ENCODE data around the gene THRA. TPM values are rescaled to one million over a fixed set of nuclear protein-coding genes. Genes with fewer than 3 reads are reported as not detected.

THRA gene
- total and polyA plus RNA-seq, 8 donors, result 21.1 to 52.2 (median 34.2) TPM

DNA sequence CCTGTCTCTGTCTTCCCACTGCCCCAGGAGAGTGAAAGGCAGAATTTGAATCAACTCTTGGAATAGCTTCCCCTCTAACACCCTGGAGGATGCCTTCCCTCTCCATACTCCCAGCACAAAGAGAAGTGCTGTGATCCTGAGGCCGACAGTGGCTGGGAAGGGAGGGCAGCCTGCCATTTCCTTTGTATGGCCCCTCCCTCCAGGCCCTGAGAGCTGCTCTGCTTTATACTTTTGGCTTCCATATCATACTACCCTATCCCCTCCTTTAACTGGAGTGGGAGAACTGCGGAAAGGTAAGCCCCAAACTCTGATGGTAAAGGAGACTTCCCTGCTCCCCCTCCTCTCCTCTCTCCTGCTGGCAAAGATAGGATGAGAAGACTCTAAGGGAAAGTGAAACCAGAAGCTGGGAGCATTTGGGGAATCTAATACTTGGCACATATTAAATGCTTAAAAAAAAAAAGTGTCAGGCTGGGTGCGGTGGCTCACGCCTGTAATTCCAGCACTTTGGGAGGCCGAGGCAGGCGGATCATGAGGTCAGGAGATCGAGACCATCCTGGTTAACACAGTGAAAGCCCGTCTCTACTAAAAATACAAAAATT lies 4.5 kb upstream of the THRA start:
- peak in 1 of 2 donors; percentile 56 for DNase-seq
- Histone ChIP-seq H3K4me1 (peaks cover 20 to 48% (median 31%) of the 10 kb centered on the region in 4 donors), H3K27ac (peak overlapping the region; percentile 11 to 79 (median 68)), H3K4me3 (no peak overlapping the region), H3K27me3 (no peaks in the 10 kb centered on the region), H3K36me3 (no peaks in the 10 kb centered on the region), H3K9me3 (no peaks in the 10 kb centered on the region)
- TF ChIP-seq EP300 (IDR thresholded peaks at IDR 0.05) (no peak), POLR2AphosphoS5 (IDR thresholded peaks at IDR 0.05) (no peak), POLR2A (IDR thresholded peaks at IDR 0.05) (no peak)
- TF ChIP-seq, protein P1, sequence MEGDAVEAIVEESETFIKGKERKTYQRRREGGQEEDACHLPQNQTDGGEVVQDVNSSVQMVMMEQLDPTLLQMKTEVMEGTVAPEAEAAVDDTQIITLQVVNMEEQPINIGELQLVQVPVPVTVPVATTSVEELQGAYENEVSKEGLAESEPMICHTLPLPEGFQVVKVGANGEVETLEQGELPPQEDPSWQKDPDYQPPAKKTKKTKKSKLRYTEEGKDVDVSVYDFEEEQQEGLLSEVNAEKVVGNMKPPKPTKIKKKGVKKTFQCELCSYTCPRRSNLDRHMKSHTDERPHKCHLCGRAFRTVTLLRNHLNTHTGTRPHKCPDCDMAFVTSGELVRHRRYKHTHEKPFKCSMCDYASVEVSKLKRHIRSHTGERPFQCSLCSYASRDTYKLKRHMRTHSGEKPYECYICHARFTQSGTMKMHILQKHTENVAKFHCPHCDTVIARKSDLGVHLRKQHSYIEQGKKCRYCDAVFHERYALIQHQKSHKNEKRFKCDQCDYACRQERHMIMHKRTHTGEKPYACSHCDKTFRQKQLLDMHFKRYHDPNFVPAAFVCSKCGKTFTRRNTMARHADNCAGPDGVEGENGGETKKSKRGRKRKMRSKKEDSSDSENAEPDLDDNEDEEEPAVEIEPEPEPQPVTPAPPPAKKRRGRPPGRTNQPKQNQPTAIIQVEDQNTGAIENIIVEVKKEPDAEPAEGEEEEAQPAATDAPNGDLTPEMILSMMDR (IDR thresholded peaks at IDR 0.05), result no peak
- intact Hi-C loops (cut with DNase I; ENCODE audit: low total_unique reads), result no loop called here
- 37 to 58% (median 53%) methylated on average over 8 of the region's 8 CpGs for WGBS, 5 donors

DNA sequence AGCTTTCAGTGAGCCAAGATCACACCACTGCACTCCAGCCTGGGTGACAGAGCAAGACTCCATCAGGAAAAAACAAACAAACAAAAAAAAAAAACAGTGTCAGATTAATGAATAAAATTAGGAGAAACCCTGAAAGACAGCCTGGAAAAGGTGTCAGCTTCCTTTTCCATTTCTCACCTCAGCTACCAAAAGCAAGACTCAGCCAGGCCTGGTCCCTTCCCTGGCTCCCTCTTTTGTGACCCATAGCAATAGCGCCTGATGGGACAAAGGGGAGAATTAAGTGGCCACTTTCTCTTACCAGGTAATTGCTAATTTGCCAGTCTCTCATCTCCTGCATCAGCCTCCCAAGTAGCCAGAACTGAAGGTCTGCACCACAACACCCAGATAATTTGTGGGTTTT lies 3.9 kb upstream of the THRA start:
- intact Hi-C loops (cut with DNase I; ENCODE audit: low total_unique reads), result no loop called here
- TF ChIP-seq, protein P1 (IDR thresholded peaks at IDR 0.05), result no peak
- TF ChIP-seq POLR2A (IDR thresholded peaks at IDR 0.05) (no peak), POLR2AphosphoS5 (IDR thresholded peaks at IDR 0.05) (no peak), EP300 (IDR thresholded peaks at IDR 0.05) (no peak)
- Histone ChIP-seq H3K4me1 (peaks cover 18 to 45% (median 30%) of the 10 kb centered on the region in 4 donors), H3K4me3 (no peak overlapping the region), H3K36me3 (no peaks in the 10 kb centered on the region), H3K27ac (peak overlapping the region in 4 of 5 donors; percentile 67 to 79 (median 70)), H3K27me3 (no peaks in the 10 kb centered on the region), H3K9me3 (no peaks in the 10 kb centered on the region)
- 77 to 100% (median 94%) methylated on average over 1 of the region's 1 CpG for WGBS, 5 donors
- DNase-seq, result no peak

DNA sequence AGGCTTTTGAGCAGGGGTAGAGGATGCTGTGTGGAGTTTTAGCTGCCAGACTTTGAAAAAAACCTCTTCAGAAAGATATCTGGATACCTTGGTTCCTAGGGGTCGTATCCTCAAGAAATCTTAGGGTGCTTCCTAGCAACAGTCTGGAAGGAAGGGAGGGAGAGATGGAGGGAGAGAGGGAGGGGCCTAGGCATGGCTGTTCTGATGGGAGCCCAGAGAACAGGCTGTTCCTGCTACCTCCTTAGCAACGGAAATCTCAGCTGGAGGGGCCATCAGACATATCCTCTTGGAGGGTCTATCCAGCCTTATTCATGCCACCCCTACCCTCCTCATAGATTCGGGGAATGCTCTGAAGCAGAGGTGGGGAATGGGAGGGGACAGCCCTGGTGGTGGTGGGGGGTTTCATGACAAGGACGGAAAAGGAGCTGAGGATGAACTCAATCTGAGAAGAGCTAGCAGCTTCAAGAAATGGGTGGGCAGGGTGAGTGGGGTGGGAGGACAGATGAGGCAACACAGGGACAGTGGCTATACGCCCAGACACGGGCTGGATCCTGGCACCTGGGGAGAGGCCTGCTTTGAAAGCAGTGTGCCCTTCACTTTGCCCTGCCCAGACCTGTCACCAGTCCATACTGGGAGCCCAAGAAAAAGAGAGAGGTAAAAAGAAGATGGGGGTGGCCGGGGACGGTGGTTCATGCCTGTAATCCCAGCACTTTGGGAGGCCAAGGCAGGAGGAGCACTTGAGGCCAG lies 2.9 kb upstream of the THRA start:
- Histone ChIP-seq H3K27me3 (no peaks in the 10 kb centered on the region), H3K27ac (peak overlapping the region in 2 of 5 donors; percentile 38 to 79), H3K4me3 (no peak overlapping the region), H3K4me1 (peaks cover 28 to 50% (median 35%) of the 10 kb centered on the region in 4 donors), H3K9me3 (no peaks in the 10 kb centered on the region), H3K36me3 (no peaks in the 10 kb centered on the region)
- no peak for DNase-seq
- TF ChIP-seq, protein P1 (IDR thresholded peaks at IDR 0.05), result no peak
- no peak for TF ChIP-seq POLR2A (IDR thresholded peaks at IDR 0.05)
- no peak for TF ChIP-seq POLR2AphosphoS5 (IDR thresholded peaks at IDR 0.05)
- no peak for TF ChIP-seq EP300 (IDR thresholded peaks at IDR 0.05)
- intact Hi-C loops (cut with DNase I; ENCODE audit: low total_unique reads), result no loop called here
- 72 to 80% (median 74%) methylated on average over 8 of the region's 8 CpGs for WGBS, 5 donors

DNA sequence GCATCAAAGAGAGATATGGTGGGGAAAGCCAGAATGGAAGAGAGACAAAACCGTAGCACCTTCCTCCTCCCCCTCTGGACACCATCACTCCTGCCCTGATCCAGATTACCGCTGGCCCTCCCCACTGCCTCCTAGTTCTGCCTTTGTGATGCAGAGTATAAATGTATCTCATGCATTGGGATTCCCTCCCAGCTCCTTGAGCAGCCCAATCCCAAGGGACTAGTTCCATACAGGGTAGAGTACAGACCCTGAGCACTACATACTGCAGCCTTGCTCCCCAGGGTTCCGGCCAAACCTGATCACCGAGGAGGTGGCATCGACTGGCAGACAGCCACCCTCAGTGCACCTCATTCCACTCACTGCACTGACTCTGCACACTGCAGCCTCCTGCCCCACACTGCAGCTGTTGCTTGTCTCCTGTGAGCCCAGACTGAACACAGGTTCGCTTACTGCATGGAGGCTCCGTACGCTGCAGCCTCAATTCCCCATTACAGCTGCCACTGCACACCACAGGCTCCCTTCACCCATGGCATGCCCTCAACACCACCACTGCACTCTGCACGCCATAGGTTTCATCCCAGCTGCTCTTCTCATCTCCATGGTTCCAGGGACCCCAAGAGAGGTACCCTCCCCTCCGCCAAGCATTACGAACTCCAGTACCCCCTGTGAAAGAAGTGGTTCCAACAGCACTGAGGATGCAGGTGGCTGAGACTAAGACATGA lies 1.7 kb upstream of the THRA start:
- H3K9me3 ChIP-seq, result no peaks in the 10 kb centered on the region
- no peaks in the 10 kb centered on the region for H3K27me3 ChIP-seq
- no peaks in the 10 kb centered on the region for H3K36me3 ChIP-seq
- TF ChIP-seq POLR2AphosphoS5 (IDR thresholded peaks at IDR 0.05) (no peak), EP300 (IDR thresholded peaks at IDR 0.05) (no peak), POLR2A (IDR thresholded peaks at IDR 0.05) (no peak)
- H3K27ac ChIP-seq, result peak overlapping the region in 2 of 5 donors; percentile 20 to 98
- intact Hi-C loops (cut with DNase I; ENCODE audit: low total_unique reads), result no loop called here
- no peak overlapping the region for H3K4me3 ChIP-seq
- H3K4me1 ChIP-seq, result peaks cover 40 to 62% (median 47%) of the 10 kb centered on the region in 4 donors
- 69 to 83% (median 77%) methylated on average over 11 of the region's 11 CpGs for WGBS, 5 donors
- no peak for DNase-seq
